OCI-LY1 (cell line): ENCODE data around the gene RNPEPL1.

Experiments
- H2AFZ ChIP-seq: fragments of 200-600 bp; sonication (generic), shearing (Covaris generic); 2 replicates; pipeline ENCODE4 v1.6.0; 2014; ENCODE audit warnings: antibody characterized with exemption, mild to moderate bottlenecking, low read length
- H3F3A ChIP-seq: fragments of 200-600 bp; sonication (generic), shearing (Covaris generic); 2 replicates; pipeline ENCODE4 v1.6.0; 2014; ENCODE audit warnings: mild to moderate bottlenecking, antibody characterized with exemption, low read length, moderate library complexity; ENCODE audit not compliant: insufficient read depth
- H3K27ac ChIP-seq: fragments of 200-600 bp; sonication (generic); 2 replicates; pipeline ENCODE4 v1.5.1; 2014; ENCODE audit warnings: low read length, mixed run types, mild to moderate bottlenecking, low read depth; ENCODE audit not compliant: poor library complexity, severe bottlenecking
- H3K27me3 ChIP-seq: fragments of 200-600 bp; sonication (generic); 2 replicates; pipeline ENCODE4 v1.6.0; 2014; ENCODE audit warnings: antibody characterized with exemption, mild to moderate bottlenecking, low read length, moderate library complexity; ENCODE audit not compliant: insufficient read depth
- H3K36me3 ChIP-seq: fragments of 200-600 bp; sonication (generic); 2 replicates; pipeline ENCODE4 v1.6.1; 2014; ENCODE audit warnings: mild to moderate bottlenecking, antibody characterized with exemption, low read length, moderate library complexity, mixed read lengths; ENCODE audit not compliant: insufficient read depth
- H3K4me1 ChIP-seq: fragments of 200-600 bp; sonication (generic); 2 replicates; pipeline ENCODE4 v1.5.1; 2014; ENCODE audit warnings: mild to moderate bottlenecking, low read length, moderate library complexity; ENCODE audit not compliant: insufficient read depth, severe bottlenecking
- H3K4me2 ChIP-seq: fragments of 200-600 bp; sonication (generic), shearing (Covaris generic); 2 replicates; pipeline ENCODE4 v1.6.1; 2014; ENCODE audit warnings: low read length
- H3K4me3 ChIP-seq: fragments of 200-600 bp; sonication (generic); 2 replicates; pipeline ENCODE4 v1.5.1; 2014; ENCODE audit warnings: low read length, low read depth, mild to moderate bottlenecking, mixed read lengths; ENCODE audit not compliant: poor library complexity, severe bottlenecking
- H3K79me2 ChIP-seq: fragments of 200-600 bp; shearing (Covaris generic); 2 replicates; pipeline ENCODE4 v1.6.1; 2016; ENCODE audit warnings: mixed run types, low read length, mixed read lengths; ENCODE audit not compliant: insufficient read depth
- H3K9ac ChIP-seq: fragments of 200-600 bp; sonication (generic), shearing (Covaris generic); 2 replicates; pipeline ENCODE4 v1.6.1; 2014; ENCODE audit warnings: mild to moderate bottlenecking, low read length, mixed read lengths
- H3K9me2 ChIP-seq: fragments of 200-600 bp; sonication (generic), shearing (Covaris generic); 2 replicates; pipeline ENCODE4 v1.6.1; 2014; ENCODE audit warnings: low read depth, mild to moderate bottlenecking, low read length, mixed read lengths
- H3K9me3 ChIP-seq: fragments of 200-600 bp; shearing (Covaris generic); 2 replicates; pipeline ENCODE4 v1.6.1; 2014; ENCODE audit warnings: low read length, mixed read lengths
- H4K20me1 ChIP-seq: fragments of 200-600 bp; sonication (generic), shearing (Covaris generic); 2 replicates; pipeline ENCODE4 v1.6.0; 2016; ENCODE audit warnings: mild to moderate bottlenecking, low read length; ENCODE audit not compliant: insufficient read depth
- EZH2 ChIP-seq: fragments of 200-600 bp; sonication (generic), shearing (Covaris generic); IDR thresholded peaks from 2 replicates; pipeline ENCODE4 v1.8.0; 2017; ENCODE audit warnings: borderline replicate concordance, mixed run types, mild to moderate bottlenecking, antibody characterized with exemption, low read length, moderate library complexity, mixed read lengths
- TF ChIP-seq, protein P1 (sequence below): fragments of 200-600 bp; sonication (generic), shearing (Covaris generic); IDR thresholded peaks from 2 replicates; pipeline ENCODE4 v1.5.1; 2017; ENCODE audit warnings: mild to moderate bottlenecking, antibody characterized with exemption, low read length, moderate library complexity, mixed read lengths

Gene RNPEPL1

DNA sequence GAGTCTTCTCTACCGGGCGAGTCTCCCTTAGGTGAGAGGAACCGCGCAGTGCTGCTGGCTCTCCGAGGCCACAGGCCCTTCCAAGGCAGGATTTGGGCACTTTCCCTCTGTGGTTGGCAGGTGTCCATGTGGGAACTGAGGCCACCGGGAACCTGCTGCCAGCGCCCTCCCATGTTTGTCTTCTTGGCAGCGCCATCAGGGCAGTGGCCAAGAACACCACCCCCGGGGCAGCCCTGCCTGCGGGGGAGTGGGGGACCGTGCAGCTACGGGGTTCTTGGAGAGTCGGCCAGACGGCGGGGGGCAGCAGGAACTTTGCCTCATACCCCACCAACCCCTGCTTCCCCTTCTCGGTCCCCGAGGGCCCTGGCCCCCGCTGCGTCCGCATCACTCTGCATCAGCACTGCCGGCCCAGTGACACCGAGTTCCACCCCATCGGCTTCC is 28.2 kb downstream of the RNPEPL1 start:
- H3K27ac ChIP-seq: no peak overlapping the region
- no peaks in the 10 kb centered on the region for H3F3A ChIP-seq
- H3K36me3 ChIP-seq: peaks cover 17% of the 10 kb centered on the region
- no peak overlapping the region for H3K9ac ChIP-seq
- H3K79me2 ChIP-seq: no peaks in the 10 kb centered on the region
- H2AFZ ChIP-seq: no peak overlapping the region
- no peaks in the 10 kb centered on the region for H3K9me3 ChIP-seq
- TF ChIP-seq, protein P1, sequence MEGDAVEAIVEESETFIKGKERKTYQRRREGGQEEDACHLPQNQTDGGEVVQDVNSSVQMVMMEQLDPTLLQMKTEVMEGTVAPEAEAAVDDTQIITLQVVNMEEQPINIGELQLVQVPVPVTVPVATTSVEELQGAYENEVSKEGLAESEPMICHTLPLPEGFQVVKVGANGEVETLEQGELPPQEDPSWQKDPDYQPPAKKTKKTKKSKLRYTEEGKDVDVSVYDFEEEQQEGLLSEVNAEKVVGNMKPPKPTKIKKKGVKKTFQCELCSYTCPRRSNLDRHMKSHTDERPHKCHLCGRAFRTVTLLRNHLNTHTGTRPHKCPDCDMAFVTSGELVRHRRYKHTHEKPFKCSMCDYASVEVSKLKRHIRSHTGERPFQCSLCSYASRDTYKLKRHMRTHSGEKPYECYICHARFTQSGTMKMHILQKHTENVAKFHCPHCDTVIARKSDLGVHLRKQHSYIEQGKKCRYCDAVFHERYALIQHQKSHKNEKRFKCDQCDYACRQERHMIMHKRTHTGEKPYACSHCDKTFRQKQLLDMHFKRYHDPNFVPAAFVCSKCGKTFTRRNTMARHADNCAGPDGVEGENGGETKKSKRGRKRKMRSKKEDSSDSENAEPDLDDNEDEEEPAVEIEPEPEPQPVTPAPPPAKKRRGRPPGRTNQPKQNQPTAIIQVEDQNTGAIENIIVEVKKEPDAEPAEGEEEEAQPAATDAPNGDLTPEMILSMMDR: no peak
- no peak for TF ChIP-seq EZH2
- H3K4me3 ChIP-seq: no peak overlapping the region
- no peak overlapping the region for H3K4me2 ChIP-seq
- H3K4me1 ChIP-seq: no peaks in the 10 kb centered on the region
- H4K20me1 ChIP-seq: no peaks in the 10 kb centered on the region
- H3K27me3 ChIP-seq: no peaks in the 10 kb centered on the region
- H3K9me2 ChIP-seq: no peaks in the 10 kb centered on the region

GRCh38 chr2:240597054-240597418 is 28.8 kb downstream of the RNPEPL1 start:
- Histone ChIP-seq H3K27ac (no peak overlapping the region), H3K79me2 (no peaks in the 10 kb centered on the region), H3F3A (no peaks in the 10 kb centered on the region), H3K27me3 (no peaks in the 10 kb centered on the region), H2AFZ (no peak overlapping the region), H4K20me1 (no peaks in the 10 kb centered on the region), H3K9ac (no peak overlapping the region), H3K9me2 (no peaks in the 10 kb centered on the region), H3K4me3 (no peak overlapping the region), H3K9me3 (no peaks in the 10 kb centered on the region), H3K4me1 (no peaks in the 10 kb centered on the region), H3K4me2 (no peak overlapping the region), H3K36me3 (peaks cover 13% of the 10 kb centered on the region)
- TF ChIP-seq, protein P1: no peak
- no peak for TF ChIP-seq EZH2

DNA sequence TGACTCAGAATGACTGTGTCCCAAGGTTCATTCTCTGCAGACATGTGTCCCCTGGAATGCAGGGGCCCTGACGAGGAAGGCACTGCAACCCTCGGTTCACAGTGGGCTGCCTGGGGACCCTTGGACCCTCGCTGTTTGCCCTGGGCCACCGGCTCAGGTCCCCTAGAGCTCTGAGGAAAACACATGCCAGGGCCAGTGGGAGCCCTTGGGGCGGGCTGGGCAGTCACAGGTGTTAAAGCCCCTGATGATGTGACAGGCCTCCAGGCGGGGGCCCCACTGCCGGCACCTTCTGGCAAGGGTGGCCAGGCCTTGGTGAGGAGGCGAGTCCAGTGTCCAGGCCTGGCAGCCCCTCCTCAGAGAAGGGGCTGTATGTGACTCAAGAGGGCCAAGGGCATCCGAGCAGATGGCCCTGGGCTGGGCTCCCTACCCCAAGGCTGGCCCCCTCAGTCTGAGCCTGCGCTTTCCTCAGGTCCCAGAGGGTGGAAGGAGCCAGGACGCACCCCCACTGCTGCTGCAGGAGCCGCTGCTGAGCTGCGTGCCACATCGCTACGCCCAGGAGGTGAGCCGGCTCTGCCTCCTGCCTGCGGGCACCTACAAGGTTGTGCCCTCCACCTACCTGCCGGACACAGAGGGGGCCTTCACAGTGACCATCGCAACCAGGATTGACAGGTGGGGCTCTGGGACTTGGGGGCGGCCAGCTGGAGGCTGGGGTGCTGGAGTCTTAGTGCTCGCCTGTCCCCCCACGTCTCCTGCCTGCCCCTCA is 29.3 kb downstream of the RNPEPL1 start:
- H3K4me1 ChIP-seq: no peaks in the 10 kb centered on the region
- no peaks in the 10 kb centered on the region for H3K9me3 ChIP-seq
- peaks cover 9% of the 10 kb centered on the region; the same call in 1 of the 2 replicates for H3K36me3 ChIP-seq
- H2AFZ ChIP-seq: no peak overlapping the region
- no peak overlapping the region for H3K4me2 ChIP-seq
- H4K20me1 ChIP-seq: no peaks in the 10 kb centered on the region
- TF ChIP-seq, protein P1: no peak
- TF ChIP-seq EZH2: no peak
- H3K79me2 ChIP-seq: no peaks in the 10 kb centered on the region
- no peaks in the 10 kb centered on the region for H3F3A ChIP-seq
- no peak overlapping the region for H3K9ac ChIP-seq
- no peak overlapping the region for H3K27ac ChIP-seq
- no peaks in the 10 kb centered on the region for H3K27me3 ChIP-seq
- no peak overlapping the region for H3K4me3 ChIP-seq
- H3K9me2 ChIP-seq: no peaks in the 10 kb centered on the region
